Measurements from ENCODE around the gene DOCK3.

Gene DOCK3

DNA sequence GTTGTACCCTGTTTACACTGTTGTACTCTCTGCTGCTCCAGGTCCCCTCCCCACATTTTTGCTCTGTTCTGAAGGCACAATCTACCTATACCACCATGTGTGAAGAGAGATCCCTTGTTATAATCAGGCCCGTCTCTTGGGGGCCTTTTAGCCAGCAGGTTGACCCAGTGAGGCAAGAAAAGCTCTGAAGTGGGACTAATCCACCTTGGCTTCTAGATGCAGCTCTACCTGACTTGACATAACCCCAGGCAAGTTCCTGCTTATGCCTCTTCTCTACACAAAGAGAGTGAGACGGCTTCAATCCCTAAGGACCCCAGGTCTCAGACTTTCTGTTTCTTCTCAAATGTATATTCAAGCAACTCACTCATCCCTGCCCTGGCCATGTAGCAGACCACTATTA, 653.5 kb downstream of the DOCK3 start:
- no peak overlapping the region for H3K4me3 ChIP-seq (ENCODE audit: control insufficient read depth, low read depth, low read length)
- DNase-seq (ENCODE audit: low read depth), result no peak
- TF ChIP-seq, protein P1, sequence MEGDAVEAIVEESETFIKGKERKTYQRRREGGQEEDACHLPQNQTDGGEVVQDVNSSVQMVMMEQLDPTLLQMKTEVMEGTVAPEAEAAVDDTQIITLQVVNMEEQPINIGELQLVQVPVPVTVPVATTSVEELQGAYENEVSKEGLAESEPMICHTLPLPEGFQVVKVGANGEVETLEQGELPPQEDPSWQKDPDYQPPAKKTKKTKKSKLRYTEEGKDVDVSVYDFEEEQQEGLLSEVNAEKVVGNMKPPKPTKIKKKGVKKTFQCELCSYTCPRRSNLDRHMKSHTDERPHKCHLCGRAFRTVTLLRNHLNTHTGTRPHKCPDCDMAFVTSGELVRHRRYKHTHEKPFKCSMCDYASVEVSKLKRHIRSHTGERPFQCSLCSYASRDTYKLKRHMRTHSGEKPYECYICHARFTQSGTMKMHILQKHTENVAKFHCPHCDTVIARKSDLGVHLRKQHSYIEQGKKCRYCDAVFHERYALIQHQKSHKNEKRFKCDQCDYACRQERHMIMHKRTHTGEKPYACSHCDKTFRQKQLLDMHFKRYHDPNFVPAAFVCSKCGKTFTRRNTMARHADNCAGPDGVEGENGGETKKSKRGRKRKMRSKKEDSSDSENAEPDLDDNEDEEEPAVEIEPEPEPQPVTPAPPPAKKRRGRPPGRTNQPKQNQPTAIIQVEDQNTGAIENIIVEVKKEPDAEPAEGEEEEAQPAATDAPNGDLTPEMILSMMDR (IDR thresholded peaks at IDR 0.05; ENCODE audit: control insufficient read depth, insufficient read depth, low read depth, low read length, missing control alignments), result no peak

- no peak overlapping the region for H3K4me3 ChIP-seq (ENCODE audit: control insufficient read depth, low read depth, low read length)
- no peak for DNase-seq (ENCODE audit: low read depth)
- TF ChIP-seq, protein P1 (IDR thresholded peaks at IDR 0.05; ENCODE audit: control insufficient read depth, insufficient read depth, low read depth, low read length, missing control alignments), result no peak
Observed at GRCh38 chr3:51330046-51330445, 655.3 kb downstream of the DOCK3 start.

DNA sequence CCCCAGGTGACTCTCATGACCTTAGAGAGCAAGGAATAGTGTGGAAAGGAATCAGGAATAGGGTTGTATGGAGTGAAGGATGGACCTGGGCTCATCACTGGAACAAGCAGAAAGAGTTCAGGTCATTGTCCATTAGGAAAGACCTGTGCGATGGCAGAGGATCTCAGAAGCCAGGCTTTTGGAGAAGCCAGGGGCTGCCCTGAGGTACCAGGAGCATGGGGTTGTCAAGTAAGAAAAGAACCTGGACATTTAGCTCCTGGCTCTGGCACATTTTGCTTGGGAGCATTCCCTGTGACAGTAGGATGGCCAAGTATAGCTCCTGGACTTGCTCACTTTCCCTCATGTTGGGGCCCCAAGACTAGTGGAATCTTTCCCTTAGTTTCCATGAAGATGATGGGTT, 657.4 kb downstream of the DOCK3 start:
- TF ChIP-seq, protein P1 (IDR thresholded peaks at IDR 0.05; ENCODE audit: control insufficient read depth, insufficient read depth, low read depth, low read length, missing control alignments), result no peak
- no peak for DNase-seq (ENCODE audit: low read depth)
- H3K4me3 ChIP-seq (ENCODE audit: control insufficient read depth, low read depth, low read length), result no peak overlapping the region

DNA sequence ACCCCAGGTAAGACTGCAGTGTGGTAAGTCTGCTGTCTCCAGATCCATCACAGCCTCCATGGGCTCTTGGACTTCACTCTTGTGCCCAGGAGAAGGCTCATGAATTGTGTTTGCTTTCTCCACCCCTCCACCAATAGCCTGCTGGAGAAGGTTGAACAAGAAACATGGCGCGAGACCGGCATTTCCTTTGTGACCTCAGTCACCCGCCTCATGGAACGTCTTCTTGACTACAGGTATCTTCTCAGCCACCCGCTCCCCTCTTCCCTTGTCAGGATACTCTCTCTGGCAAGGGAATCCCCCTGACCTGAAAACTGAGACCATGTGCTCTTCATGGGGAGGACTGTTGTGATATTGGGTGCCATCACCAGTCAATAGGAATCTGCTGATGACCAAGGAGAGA, 658.3 kb downstream of the DOCK3 start:
- TF ChIP-seq, protein P1 (IDR thresholded peaks at IDR 0.05; ENCODE audit: control insufficient read depth, insufficient read depth, low read depth, low read length, missing control alignments), result no peak
- H3K4me3 ChIP-seq (ENCODE audit: control insufficient read depth, low read depth, low read length), result no peak overlapping the region
- DNase-seq (ENCODE audit: low read depth), result no peak

DNA sequence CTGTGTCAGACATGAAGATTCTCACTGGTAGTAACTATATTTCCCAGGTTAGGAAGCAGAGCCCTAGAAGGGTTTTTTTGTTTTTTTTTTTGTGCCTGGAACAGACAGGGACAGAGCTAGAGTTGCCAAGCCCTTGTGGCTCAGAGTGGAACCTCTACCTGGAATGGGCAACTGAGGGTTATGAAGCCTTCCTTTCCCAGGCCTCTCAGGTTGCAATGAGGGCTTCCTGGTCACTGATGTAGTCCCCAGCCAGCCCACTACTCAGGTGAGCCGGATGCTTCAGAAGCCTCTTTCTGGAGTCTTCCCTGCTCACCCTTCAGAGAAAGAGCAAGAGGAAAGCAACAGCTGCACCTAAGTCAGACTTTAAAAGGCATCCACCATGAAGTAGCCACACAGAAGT, 661.5 kb downstream of the DOCK3 start:
- TF ChIP-seq, protein P1 (IDR thresholded peaks at IDR 0.05; ENCODE audit: control insufficient read depth, insufficient read depth, low read depth, low read length, missing control alignments), result no peak
- no peak for DNase-seq (ENCODE audit: low read depth)
- no peak overlapping the region for H3K4me3 ChIP-seq (ENCODE audit: control insufficient read depth, low read depth, low read length)

DNA sequence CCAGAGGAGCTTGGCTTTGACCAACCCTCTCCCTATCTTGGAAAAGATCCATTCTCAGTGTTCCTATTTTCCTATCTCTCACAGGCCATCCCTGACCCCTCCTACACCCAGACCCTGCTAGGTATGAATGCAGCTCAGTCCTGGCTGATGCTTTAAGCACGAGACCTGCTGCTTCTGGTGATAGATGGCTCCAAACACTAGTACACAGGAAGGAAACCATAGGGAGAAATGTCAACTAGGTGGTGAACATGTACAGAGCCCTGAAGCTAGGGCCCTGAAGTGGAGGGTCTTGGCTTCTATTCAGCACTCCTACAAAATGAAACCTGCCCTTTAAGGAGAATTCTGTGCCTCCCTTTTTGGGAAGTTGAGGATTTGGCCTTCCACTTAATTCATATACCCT, 662.9 kb downstream of the DOCK3 start:
- H3K4me3 ChIP-seq (ENCODE audit: control insufficient read depth, low read depth, low read length), result no peak overlapping the region
- TF ChIP-seq, protein P1 (IDR thresholded peaks at IDR 0.05; ENCODE audit: control insufficient read depth, insufficient read depth, low read depth, low read length, missing control alignments), result no peak
- DNase-seq (ENCODE audit: low read depth), result no peak

GRCh38 chr3:51338632-51339031, 663.9 kb downstream of the DOCK3 start:
- H3K4me3 ChIP-seq (ENCODE audit: control insufficient read depth, low read depth, low read length), result no peak overlapping the region
- TF ChIP-seq, protein P1 (IDR thresholded peaks at IDR 0.05; ENCODE audit: control insufficient read depth, insufficient read depth, low read depth, low read length, missing control alignments), result no peak
- DNase-seq (ENCODE audit: low read depth), result no peak

Measured in AG09309 (cell line).